Panc1 (cell line): ENCODE measurements around the gene KCNH1. TPM values are rescaled to one million over a fixed set of nuclear protein-coding genes. Genes with fewer than 3 reads are reported as not detected.

ENCODE experiments used
- ATAC-seq: fragments of 200-7000 bp; cut with Tn5 transposase; 2 replicates; pipeline ENCODE4 v1.9.1; 2020; ENCODE audit warnings: mild to moderate bottlenecking, moderate library complexity
- BruUV-seq: library from RNA; stranded (reverse); fragments of 400-500 nt; replicated peaks from 2 replicates; lab custom pipeline; 2021; lab: Mats Ljungman, UMichigan
- CTCF ChIA-PET: fragments of 300-600 bp; sonication (Branson Sonifier 250); formaldehyde crosslinking; loops from one replicate; lab custom pipeline; 2022; ENCODE audit warnings: antibody characterized with exemption; lab: Charles Lee
- POLR2A ChIA-PET: fragments of 300-600 bp; sonication (Branson Sonifier 250); formaldehyde crosslinking; loops from one replicate; lab custom pipeline; 2022; ENCODE audit warnings: antibody characterized with exemption; lab: Charles Lee
- DNase-seq: peaks from one replicate; pipeline ENCODE4 v3.0.0-alpha.2; 2010; ENCODE audit warnings: low read depth, low spot score
- H3K27ac ChIP-seq: 2 replicates; pipeline ENCODE4 v1.5.1; 2011; ENCODE audit warnings: mild to moderate bottlenecking, low read length, inconsistent platforms
- H3K27me3 ChIP-seq: fragments of 200-500 bp; sonication (Bioruptor generic); 2 replicates; pipeline ENCODE4 v1.6.0; 2014; ENCODE audit warnings: low read length, inconsistent platforms; ENCODE audit not compliant: control insufficient read depth, insufficient read depth
- H3K36me3 ChIP-seq: fragments of 200-500 bp; sonication (Bioruptor generic); 2 replicates; pipeline ENCODE4 v1.5.1; 2014; ENCODE audit warnings: inconsistent platforms, mild to moderate bottlenecking, low read length, moderate library complexity; ENCODE audit not compliant: control insufficient read depth, insufficient read depth
- H3K4me1 ChIP-seq: 2 replicates; pipeline ENCODE4 v1.5.1; 2011; ENCODE audit warnings: inconsistent platforms, mild to moderate bottlenecking, low read length, moderate library complexity; ENCODE audit not compliant: control insufficient read depth, insufficient read depth
- H3K4me3 ChIP-seq, 2 experiments: 2 replicates each; pipeline ENCODE4 v1.5.1; 2011 to 2012; ENCODE audit warnings: low read depth in 2 of 2, low read length in 2 of 2, mild to moderate bottlenecking in 2 of 2, inconsistent platforms in 1 of 2, moderate library complexity in 1 of 2
- H3K9me3 ChIP-seq: fragments of 200-500 bp; sonication (Bioruptor generic); 2 replicates; pipeline ENCODE4 v1.5.1; 2014; ENCODE audit warnings: low read depth, mild to moderate bottlenecking, inconsistent platforms, low read length, moderate library complexity; ENCODE audit not compliant: control insufficient read depth, insufficient read depth
- CTCF ChIP-seq: fragments of 450-650 bp; IDR thresholded peaks from 2 replicates; pipeline ENCODE4 v1.5.1; 2017; ENCODE audit warnings: mild to moderate bottlenecking
- POLR2AphosphoS5 ChIP-seq: IDR thresholded peaks from 2 replicates; pipeline ENCODE4 v1.6.1; 2012; ENCODE audit warnings: mild to moderate bottlenecking, low read depth, low read length, moderate library complexity
- REST ChIP-seq, 2 experiments: IDR thresholded peaks; 2 replicates each; pipeline ENCODE4 v1.6.1; 2011 to 2012; ENCODE audit warnings: low read depth in 2 of 2, control low read depth in 1 of 2, low read length in 1 of 2, mild to moderate bottlenecking in 1 of 2, moderate library complexity in 1 of 2; ENCODE audit not compliant: insufficient read depth in 1 of 2
- SIN3A ChIP-seq: IDR thresholded peaks from 2 replicates; pipeline ENCODE4 v1.6.1; 2012; ENCODE audit warnings: low read depth, mild to moderate bottlenecking, low read length, moderate library complexity, borderline replicate concordance; ENCODE audit not compliant: insufficient read depth
- TCF7L2 ChIP-seq: IDR thresholded peaks from 2 replicates; pipeline ENCODE4 v1.6.1; 2011; ENCODE audit warnings: mild to moderate bottlenecking, low read depth, low read length, inconsistent platforms
- in situ Hi-C: cut with HindIII; loops from 2 replicates; pipeline ENCODE4 v1.10.0; 2016; ENCODE audit warnings: low sequenced_read_pairs, low pct_unique_long_range_greater_than_20kb
- intact Hi-C: fragments of 100-400 bp; cut with micrococcal nuclease; formaldehyde crosslinking; loops from one replicate; pipeline ENCODE4 v1.10.0; 2022; ENCODE audit not compliant: unreplicated experiment
- total RNA-seq: library from RNA; stranded (reverse); gene quantifications from one replicate; pipeline ENCODE4 v1.2.1, GENCODE V29; 2021; ENCODE audit not compliant: unreplicated experiment

KCNH1 gene
- total RNA-seq, 1 experiment from 2014 or later, result not detected

GRCh38 chr1:210686841-210687240 is 447.1 kb downstream of the KCNH1 start:
- Histone ChIP-seq H3K27ac (no peak overlapping the region), H3K27me3 (no peaks in the 10 kb centered on the region), H3K4me1 (no peaks in the 10 kb centered on the region), H3K9me3 (no peaks in the 10 kb centered on the region), H3K4me3 (no peak overlapping the region), H3K36me3 (no peaks in the 10 kb centered on the region)
- BruUV-seq, result no TSS peak
- CTCF ChIA-PET, result no interaction called here
- no peak for DNase-seq
- POLR2A ChIA-PET, result no interaction called here
- in situ Hi-C loops (no loop called here), intact Hi-C loops (no loop called here)
- ATAC-seq, result no peak
- TF ChIP-seq CTCF, result no peak
- no peak for TF ChIP-seq REST (IDR thresholded peaks at IDR 0.05; ENCODE audit: insufficient read depth in 1 of 2, low read depth in 2 of 2, low read length in 1 of 2)
- TF ChIP-seq POLR2AphosphoS5, result no peak

GRCh38 chr1:210685295-210685650 is 448.7 kb downstream of the KCNH1 start:
- TF ChIP-seq CTCF (no peak), TCF7L2 (no peak), REST (IDR thresholded peaks at IDR 0.05; ENCODE audit: insufficient read depth in 1 of 2, low read depth in 2 of 2, low read length in 1 of 2) (no peak), SIN3A (no peak), POLR2AphosphoS5 (no peak)
- in situ Hi-C loops, result no loop called here
- H3K4me3 ChIP-seq, result no peak overlapping the region
- no peaks in the 10 kb centered on the region for H3K36me3 ChIP-seq
- intact Hi-C loops, result no loop called here
- H3K27ac ChIP-seq, result no peak overlapping the region
- CTCF ChIA-PET, result no interaction called here
- H3K4me1 ChIP-seq, result no peaks in the 10 kb centered on the region
- POLR2A ChIA-PET, result no interaction called here
- no peak for DNase-seq
- H3K9me3 ChIP-seq, result no peaks in the 10 kb centered on the region
- no TSS peak for BruUV-seq
- no peak for ATAC-seq
- H3K27me3 ChIP-seq, result no peaks in the 10 kb centered on the region
